H9 (cell line): Measurements from ENCODE around the gene SF3B1. TPM values are rescaled to one million over a fixed set of nuclear protein-coding genes. Genes with fewer than 3 reads are reported as not detected.

Experiments used
- DNase-seq: peaks from one replicate; pipeline ENCODE4 v3.0.0-alpha.2; 2017
- H2AFZ ChIP-seq: one replicate; pipeline ENCODE4 v1.6.1; 2013; ENCODE audit warnings: mild to moderate bottlenecking, low read length, control low read depth, moderate library complexity
- H2AK5ac ChIP-seq: 2 replicates; pipeline ENCODE4 v1.6.1; 2013; ENCODE audit warnings: low read length, control low read depth, mixed read lengths; ENCODE audit not compliant: insufficient read length
- H2BK120ac ChIP-seq: one replicate; pipeline ENCODE4 v1.6.1; 2013; ENCODE audit warnings: low read depth, mild to moderate bottlenecking, low read length, control low read depth, inconsistent platforms; ENCODE audit not compliant: poor library complexity, severe bottlenecking
- H2BK12ac ChIP-seq: 2 replicates; pipeline ENCODE4 v1.6.1; 2013; ENCODE audit warnings: low read length, control low read depth, mixed read lengths, low read depth; ENCODE audit not compliant: insufficient read length
- H2BK15ac ChIP-seq: 2 replicates; pipeline ENCODE4 v1.6.1; 2013; ENCODE audit warnings: low read depth, low read length, control low read depth
- H2BK20ac ChIP-seq: one replicate; pipeline ENCODE4 v1.6.1; 2013; ENCODE audit warnings: low read depth, mild to moderate bottlenecking, low read length, control low read depth, inconsistent platforms; ENCODE audit not compliant: poor library complexity, severe bottlenecking
- H2BK5ac ChIP-seq: 2 replicates; pipeline ENCODE4 v1.6.1; 2013; ENCODE audit warnings: low read length, control low read depth, mixed read lengths; ENCODE audit not compliant: insufficient read length
- H3K14ac ChIP-seq: 2 replicates; pipeline ENCODE4 v1.6.1; 2013; ENCODE audit warnings: low read length, control low read depth; ENCODE audit not compliant: insufficient read depth
- H3K18ac ChIP-seq: 2 replicates; pipeline ENCODE4 v1.6.1; 2013; ENCODE audit warnings: low read depth, mild to moderate bottlenecking, mixed read lengths, low read length, control low read depth; ENCODE audit not compliant: insufficient read length
- H3K23ac ChIP-seq: 2 replicates; pipeline ENCODE4 v1.6.1; 2013; ENCODE audit warnings: low read length, control low read depth, mixed read lengths, low read depth; ENCODE audit not compliant: insufficient read length
- H3K23me2 ChIP-seq: 2 replicates; pipeline ENCODE4 v1.6.1; 2013; ENCODE audit warnings: low read depth, mild to moderate bottlenecking, mixed read lengths, low read length, control low read depth; ENCODE audit not compliant: insufficient read length, poor library complexity, severe bottlenecking
- H3K27ac ChIP-seq: 2 replicates; pipeline ENCODE4 v1.5.1; 2013; ENCODE audit warnings: low read length, control low read depth, mixed read lengths, low read depth; ENCODE audit not compliant: insufficient read length
- H3K27me3 ChIP-seq: 2 replicates; pipeline ENCODE4 v1.6.1; 2013; ENCODE audit warnings: low read length, control low read depth, inconsistent platforms; ENCODE audit not compliant: insufficient read depth
- H3K4ac ChIP-seq: 2 replicates; pipeline ENCODE4 v1.6.1; 2013; ENCODE audit warnings: low read depth, mild to moderate bottlenecking, control low read depth, inconsistent platforms, low read length, moderate library complexity
- H3K4me1 ChIP-seq: 2 replicates; pipeline ENCODE4 v1.6.1; 2013; ENCODE audit warnings: low read length, control low read depth, inconsistent platforms; ENCODE audit not compliant: insufficient read depth
- H3K4me2 ChIP-seq: 2 replicates; pipeline ENCODE4 v1.6.1; 2013; ENCODE audit warnings: low read length, control low read depth, mixed read lengths; ENCODE audit not compliant: insufficient read length, insufficient read depth
- H3K56ac ChIP-seq: 2 replicates; pipeline ENCODE4 v1.6.1; 2013; ENCODE audit warnings: low read depth, mild to moderate bottlenecking, mixed read lengths, low read length, control low read depth; ENCODE audit not compliant: insufficient read length
- H3K79me1 ChIP-seq: 2 replicates; pipeline ENCODE4 v1.6.1; 2013; ENCODE audit warnings: low read depth, mild to moderate bottlenecking, moderate library complexity, low read length, control low read depth, inconsistent platforms; ENCODE audit not compliant: insufficient read depth, poor library complexity, severe bottlenecking
- H3K79me2 ChIP-seq: 2 replicates; pipeline ENCODE4 v1.6.1; 2013; ENCODE audit warnings: low read length, control low read depth, inconsistent platforms; ENCODE audit not compliant: insufficient read depth
- H3K9ac ChIP-seq: 2 replicates; pipeline ENCODE4 v1.6.1; 2013; ENCODE audit warnings: low read length, control low read depth, mixed read lengths; ENCODE audit not compliant: insufficient read length; ENCODE audit errors: extremely low read depth
- H3K9me3 ChIP-seq: one replicate; pipeline ENCODE4 v1.6.1; 2013; ENCODE audit warnings: low read depth, low read length, inconsistent platforms; ENCODE audit not compliant: control insufficient read depth
- H3T11ph ChIP-seq: one replicate; pipeline ENCODE4 v1.6.1; 2013; ENCODE audit warnings: mild to moderate bottlenecking, low read length, control low read depth, inconsistent platforms
- H4K20me1 ChIP-seq: one replicate; pipeline ENCODE4 v1.6.1; 2013; ENCODE audit not compliant: control insufficient read depth, insufficient read length, insufficient read depth
- H4K5ac ChIP-seq: 2 replicates; pipeline ENCODE4 v1.6.1; 2013; ENCODE audit warnings: low read depth, mild to moderate bottlenecking, mixed read lengths, low read length, control low read depth; ENCODE audit not compliant: insufficient read length
- H4K8ac ChIP-seq: replicated peaks from 2 replicates; pipeline ENCODE4 v1.6.1; 2013; ENCODE audit warnings: low read length, control low read depth, mixed read lengths, low read depth; ENCODE audit not compliant: insufficient read length
- H4K91ac ChIP-seq: 2 replicates; pipeline ENCODE4 v1.6.1; 2013; ENCODE audit warnings: low read depth, mild to moderate bottlenecking, moderate library complexity, mixed read lengths, low read length, control low read depth; ENCODE audit not compliant: insufficient read length
- H3K27ac Mint-ChIP-seq, 3 experiments: 2 replicates in 2 of 3; 3 replicates in 1 of 3; pipeline ENCODE4 v1.8.0; 2020 to 2021; ENCODE audit warnings: mixed read lengths in 3 of 3, mild to moderate bottlenecking in 1 of 3, moderate library complexity in 1 of 3
- H3K27me3 Mint-ChIP-seq: 2 replicates; pipeline ENCODE4 v1.8.0; 2021; ENCODE audit warnings: low read depth, mild to moderate bottlenecking, moderate library complexity, mixed read lengths
- H3K36me3 Mint-ChIP-seq, 3 experiments: 2 replicates in 2 of 3; 3 replicates in 1 of 3; pipeline ENCODE4 v1.8.0; 2020 to 2021; ENCODE audit warnings: low read depth in 3 of 3, mixed read lengths in 3 of 3; ENCODE audit not compliant: insufficient read depth in 1 of 3
- H3K4me1 Mint-ChIP-seq, 2 experiments: 2 replicates each; pipeline ENCODE4 v1.8.0; 2020; ENCODE audit warnings: mixed read lengths in 2 of 2
- H3K4me3 Mint-ChIP-seq, 2 experiments: 2 replicates in 1 of 2; 3 replicates in 1 of 2; pipeline ENCODE4 v1.8.0; 2020 to 2021; ENCODE audit warnings: mild to moderate bottlenecking in 2 of 2, mixed read lengths in 2 of 2, moderate library complexity in 1 of 2
- H3K9me3 Mint-ChIP-seq, 2 experiments: 2 replicates in 1 of 2; 3 replicates in 1 of 2; pipeline ENCODE4 v1.8.0; 2020; ENCODE audit warnings: mild to moderate bottlenecking in 2 of 2, mixed read lengths in 2 of 2, moderate library complexity in 1 of 2
- WGBS: extraction: QIAGEN DNeasy Blood & Tissue Kit; methylation state at CpG from one replicate; pipeline ENCODE4 v1.1.7; 2013; ENCODE audit warnings: missing lambda C conversion rate, low lambda C conversion rate, mixed read lengths; ENCODE audit not compliant: insufficient read length; ENCODE audit errors: extremely low coverage; 5-methylcytosine and 5-hydroxymethylcytosine counted together
- total RNA-seq: library from RNA; stranded (reverse); gene quantifications from 2 replicates; pipeline ENCODE4 v1.2.1, GENCODE V29; 2021
- TF ChIP-seq, protein P1 (sequence below): fragments of 200-600 bp; sonication (generic); conservative IDR thresholded peaks from 3 replicates; pipeline ENCODE4 v1.8.0; 2021; ENCODE audit warnings: antibody characterized with exemption, mild to moderate bottlenecking

The SF3B1 gene
- total RNA-seq, 1 experiment from 2014 or later, result 278 TPM

DNA sequence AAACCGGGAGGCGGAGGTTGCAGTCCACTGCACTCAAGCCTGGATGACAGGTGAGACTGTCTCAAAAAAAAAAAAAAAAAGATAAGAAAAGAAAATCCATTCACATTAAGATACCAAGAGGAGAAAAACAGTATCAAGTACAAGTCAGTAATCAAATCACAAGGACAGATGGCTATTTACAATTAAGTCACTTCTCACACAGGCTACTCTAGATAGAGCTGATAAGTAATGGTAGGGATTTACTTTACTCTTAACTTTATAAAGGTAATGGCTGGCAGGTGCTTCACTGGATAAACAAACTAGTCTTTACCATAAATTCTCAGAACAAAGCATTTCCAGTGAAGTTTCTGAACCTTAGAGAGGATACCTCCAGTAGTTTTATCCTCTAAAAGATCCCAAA is 11.5 kb downstream of the SF3B1 start:
- Histone ChIP-seq H3K18ac (no peak overlapping the region), H2AK5ac (no peak overlapping the region), H4K8ac (no peak overlapping the region), H3K4me1 (no peaks in the 10 kb centered on the region; the same call in 1 of the 2 replicates), H4K91ac (no peak overlapping the region), H3K23ac (no peak overlapping the region), H2BK5ac (no peak overlapping the region), H2BK120ac (no peak overlapping the region), H3K27ac (no peak overlapping the region), H3K14ac (no peak overlapping the region), H4K5ac (no peak overlapping the region), H3K4ac (no peak overlapping the region), H3T11ph (no peak overlapping the region), H4K20me1 (no peaks in the 10 kb centered on the region), H2AFZ (no peak overlapping the region), H3K79me1 (peaks cover 5% of the 10 kb centered on the region), H2BK15ac (no peak overlapping the region), H3K9ac (no peak overlapping the region), H3K79me2 (peaks cover 42% of the 10 kb centered on the region; the same call in 1 of the 2 replicates), H3K4me2 (no peak overlapping the region), H3K56ac (no peak overlapping the region), H3K27me3 (no peaks in the 10 kb centered on the region), H2BK20ac (no peak overlapping the region), H3K23me2 (no peaks in the 10 kb centered on the region), H2BK12ac (no peak overlapping the region), H3K9me3 (no peaks in the 10 kb centered on the region)
- WGBS, result no CpG with 5 or more reads among the region's 2 CpGs
- peaks cover 15 to 47% (median 43%) of the 10 kb centered on the region in 3 experiments; a peak in 6 of 7 replicates for H3K36me3 Mint-ChIP-seq
- H3K4me3 Mint-ChIP-seq, result no peak overlapping the region
- peaks cover 8 to 17% of the 10 kb centered on the region in 2 experiments for H3K4me1 Mint-ChIP-seq
- H3K27me3 Mint-ChIP-seq, result no peaks in the 10 kb centered on the region
- no peaks in the 10 kb centered on the region for H3K9me3 Mint-ChIP-seq
- TF ChIP-seq, protein P1, sequence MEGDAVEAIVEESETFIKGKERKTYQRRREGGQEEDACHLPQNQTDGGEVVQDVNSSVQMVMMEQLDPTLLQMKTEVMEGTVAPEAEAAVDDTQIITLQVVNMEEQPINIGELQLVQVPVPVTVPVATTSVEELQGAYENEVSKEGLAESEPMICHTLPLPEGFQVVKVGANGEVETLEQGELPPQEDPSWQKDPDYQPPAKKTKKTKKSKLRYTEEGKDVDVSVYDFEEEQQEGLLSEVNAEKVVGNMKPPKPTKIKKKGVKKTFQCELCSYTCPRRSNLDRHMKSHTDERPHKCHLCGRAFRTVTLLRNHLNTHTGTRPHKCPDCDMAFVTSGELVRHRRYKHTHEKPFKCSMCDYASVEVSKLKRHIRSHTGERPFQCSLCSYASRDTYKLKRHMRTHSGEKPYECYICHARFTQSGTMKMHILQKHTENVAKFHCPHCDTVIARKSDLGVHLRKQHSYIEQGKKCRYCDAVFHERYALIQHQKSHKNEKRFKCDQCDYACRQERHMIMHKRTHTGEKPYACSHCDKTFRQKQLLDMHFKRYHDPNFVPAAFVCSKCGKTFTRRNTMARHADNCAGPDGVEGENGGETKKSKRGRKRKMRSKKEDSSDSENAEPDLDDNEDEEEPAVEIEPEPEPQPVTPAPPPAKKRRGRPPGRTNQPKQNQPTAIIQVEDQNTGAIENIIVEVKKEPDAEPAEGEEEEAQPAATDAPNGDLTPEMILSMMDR, result no peak
- no peak overlapping the region for H3K27ac Mint-ChIP-seq
- no peak for DNase-seq
